Memory B cell (primary cell): ENCODE results near the gene ZEB1.
"Not testable (repeated sequence)": the region's sequence is repeated elsewhere in the genome, so short reads cannot be mapped to it uniquely, and the experiment has no call there.

Experiments
- ATAC-seq: fragments of 150-1000 bp; cut with Tn5 transposase; 2 replicates; pipeline ENCODE4 v1.10.0; 2021; ENCODE audit warnings: low read depth, mild to moderate bottlenecking, moderate library complexity
- DNase-seq, 2 donors: peaks; one replicate each; pipeline ENCODE4 v3.0.0; 2022; ENCODE audit warnings: low spot score in 2 of 2
- H3K27ac Mint-ChIP-seq: one replicate; pipeline ENCODE4 v1.8.0; 2022; ENCODE audit warnings: mild to moderate bottlenecking, moderate library complexity, mixed read lengths
- H3K27me3 Mint-ChIP-seq: one replicate; pipeline ENCODE4 v1.8.0; 2022; ENCODE audit warnings: mixed read lengths
- H3K36me3 Mint-ChIP-seq: one replicate; pipeline ENCODE4 v1.8.0; 2022; ENCODE audit warnings: mild to moderate bottlenecking, mixed read lengths
- H3K4me1 Mint-ChIP-seq: one replicate; pipeline ENCODE4 v1.8.0; 2022; ENCODE audit warnings: mixed read lengths
- H3K4me3 Mint-ChIP-seq: one replicate; pipeline ENCODE4 v1.8.0; 2022; ENCODE audit warnings: mild to moderate bottlenecking, moderate library complexity, mixed read lengths
- H3K9me3 Mint-ChIP-seq: one replicate; pipeline ENCODE4 v1.8.0; 2022; ENCODE audit warnings: mixed read lengths

ZEB1 gene

DNA sequence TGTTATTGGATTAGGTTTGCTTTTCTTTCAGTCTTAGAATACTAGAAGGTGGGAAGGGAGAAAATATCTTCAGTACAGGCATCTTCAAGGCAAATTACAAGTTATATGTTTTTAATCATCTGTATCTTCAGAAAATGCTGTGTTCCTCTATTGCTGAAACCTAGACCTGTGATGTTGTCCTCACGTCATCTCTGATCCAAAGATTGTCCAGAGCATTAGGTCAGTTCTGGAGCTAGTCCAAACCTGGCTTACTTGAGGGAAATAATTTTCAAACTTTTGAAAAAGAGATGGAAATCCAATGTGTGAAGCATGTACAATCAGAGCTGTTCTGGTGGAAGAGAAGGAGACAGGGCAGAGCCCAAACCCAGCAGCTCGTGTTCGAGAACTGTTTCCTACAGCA is 217.3 kb downstream of the ZEB1 start:
- peaks cover 1% of the 10 kb centered on the region for H3K27me3 Mint-ChIP-seq
- no peak overlapping the region for H3K4me3 Mint-ChIP-seq
- no peaks in the 10 kb centered on the region for H3K9me3 Mint-ChIP-seq
- ATAC-seq, result no peak
- no peak overlapping the region for H3K27ac Mint-ChIP-seq
- H3K36me3 Mint-ChIP-seq, result no peaks in the 10 kb centered on the region
- no peak for DNase-seq
- no peaks in the 10 kb centered on the region for H3K4me1 Mint-ChIP-seq

DNA sequence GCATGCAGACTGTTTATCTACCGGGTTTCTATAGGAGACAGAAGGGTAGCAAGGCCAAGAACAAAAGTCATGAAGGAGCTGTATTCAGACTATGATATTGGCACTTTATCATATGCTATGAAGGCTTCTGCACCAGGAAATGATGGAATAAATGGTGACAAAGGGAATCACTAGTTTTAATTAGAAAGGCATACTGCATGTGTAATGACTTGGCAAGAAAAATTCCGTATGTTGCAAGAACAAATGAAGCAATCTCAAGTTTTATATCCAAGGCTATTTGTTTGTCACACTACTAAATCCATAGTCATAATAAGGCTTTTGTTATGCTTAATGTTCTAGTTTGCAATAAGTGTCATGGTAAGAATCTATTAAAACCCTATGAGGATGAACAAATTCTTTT is 230.9 kb downstream of the ZEB1 start:
- Mint-ChIP-seq H3K27ac (no peak overlapping the region), H3K36me3 (no peaks in the 10 kb centered on the region), H3K4me1 (no peaks in the 10 kb centered on the region), H3K9me3 (peaks cover 4% of the 10 kb centered on the region), H3K27me3 (no peaks in the 10 kb centered on the region), H3K4me3 (no peak overlapping the region)
- DNase-seq, result no peak
- ATAC-seq, result no peak

DNA sequence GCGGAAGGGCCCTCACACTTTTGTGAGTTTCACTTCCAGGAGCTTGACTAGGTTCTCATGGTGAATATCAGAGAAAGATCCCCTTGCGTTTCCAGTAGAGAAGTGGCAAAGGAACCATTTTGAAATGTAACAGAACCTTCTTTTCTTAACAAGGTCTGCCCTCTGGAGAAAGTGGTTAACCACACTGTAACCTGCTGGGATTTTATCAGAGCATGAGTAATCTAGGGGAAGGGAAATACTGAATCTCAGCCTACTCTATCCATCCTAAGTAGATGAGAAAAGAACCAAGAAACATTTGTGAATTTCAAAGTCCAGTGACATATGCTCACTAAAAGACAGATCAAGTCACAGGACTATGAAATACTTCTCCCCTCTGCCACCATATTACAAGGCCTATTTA is 235.5 kb downstream of the ZEB1 start:
- Mint-ChIP-seq H3K27me3 (peaks cover 3% of the 10 kb centered on the region), H3K4me3 (no peak overlapping the region)

DNA sequence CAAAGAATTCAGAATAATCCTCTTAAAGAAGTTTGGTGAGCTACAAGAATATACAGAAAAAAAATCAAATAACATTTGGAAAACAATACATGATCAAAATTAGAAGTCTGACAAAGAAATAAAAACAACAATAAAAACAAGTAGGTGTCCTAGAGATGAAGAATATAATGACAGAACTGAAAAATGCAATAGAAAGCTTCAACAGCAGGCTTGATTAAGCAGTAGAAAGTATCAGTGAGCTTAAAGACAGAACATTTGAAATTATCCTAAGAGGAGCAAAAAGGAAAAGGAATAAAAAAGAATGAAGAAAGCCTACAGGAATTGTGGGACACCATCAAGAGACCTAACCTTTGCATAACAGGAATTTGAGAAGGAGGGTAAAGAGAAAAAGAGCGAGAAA is 238.8 kb downstream of the ZEB1 start:
- Mint-ChIP-seq H3K4me1 (no peaks in the 10 kb centered on the region), H3K27ac (no peak overlapping the region), H3K27me3 (peaks cover 3% of the 10 kb centered on the region), H3K36me3 (peaks cover 5% of the 10 kb centered on the region), H3K4me3 (no peak overlapping the region), H3K9me3 (peaks cover 27% of the 10 kb centered on the region)
- DNase-seq (no peak), ATAC-seq (no peak)

More for the DNA sequence above, 235.5 kb downstream of the ZEB1 start:
- H3K36me3 Mint-ChIP-seq, result peaks cover 5% of the 10 kb centered on the region
- DNase-seq (no peak), ATAC-seq (no peak)
- H3K9me3 Mint-ChIP-seq, result peaks cover 24% of the 10 kb centered on the region
- no peak overlapping the region for H3K27ac Mint-ChIP-seq
- no peaks in the 10 kb centered on the region for H3K4me1 Mint-ChIP-seq

DNA sequence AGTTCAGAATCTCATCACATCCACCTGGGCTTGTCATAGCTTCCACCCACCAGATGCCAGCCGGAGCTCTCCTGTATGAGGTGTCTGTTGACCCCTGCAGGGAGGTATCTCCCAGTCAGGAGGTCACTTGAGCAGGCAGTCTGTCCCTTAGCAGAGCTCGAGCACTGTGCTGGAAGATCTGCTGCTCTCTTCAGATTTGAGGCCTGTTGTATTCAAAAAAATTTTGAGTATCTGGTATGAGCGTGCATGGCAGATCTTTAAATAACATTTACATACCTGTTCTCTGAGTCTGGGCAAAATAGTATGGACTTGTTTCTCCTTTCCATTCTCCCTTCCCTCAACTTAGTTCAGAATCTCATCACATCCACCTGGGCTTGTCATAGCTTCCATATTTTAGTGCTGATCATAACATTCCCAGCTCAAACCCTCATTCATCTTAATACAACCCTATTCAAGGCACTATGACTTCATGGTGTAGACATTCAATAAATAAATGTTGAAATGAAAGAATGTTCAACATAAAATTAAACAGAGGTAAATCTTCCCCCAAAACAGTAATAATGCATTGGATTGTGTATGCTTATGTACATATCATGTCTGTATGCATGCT is 249.3 kb downstream of the ZEB1 start:
- ATAC-seq, H3K4me1 Mint-ChIP-seq, H3K27ac Mint-ChIP-seq, H3K4me3 Mint-ChIP-seq, H3K36me3 Mint-ChIP-seq, H3K9me3 Mint-ChIP-seq, DNase-seq: not testable (repeated sequence)
- H3K27me3 Mint-ChIP-seq, result peaks cover 12% of the 10 kb centered on the region

DNA sequence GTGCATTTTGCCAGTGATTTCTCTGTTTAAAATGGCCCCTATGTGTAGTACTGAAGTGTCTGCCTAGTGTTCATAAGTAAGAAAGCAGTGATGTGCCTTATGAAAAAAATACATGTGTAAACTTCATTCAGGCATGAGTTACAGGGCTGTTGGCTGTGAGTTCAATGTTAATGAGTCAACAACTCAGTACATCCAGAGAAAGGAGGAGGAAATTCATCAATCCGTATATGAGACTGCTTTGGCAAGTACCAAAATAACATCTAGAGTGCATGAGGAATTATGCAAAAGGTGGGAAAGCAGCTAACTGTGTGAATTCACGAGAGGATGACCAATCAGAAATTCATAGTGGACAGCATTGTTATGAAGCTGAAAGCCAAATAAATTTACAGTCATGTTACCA is 255.6 kb downstream of the ZEB1 start:
- ATAC-seq (no peak), DNase-seq (no peak)
- Mint-ChIP-seq H3K36me3 (peaks cover 2% of the 10 kb centered on the region), H3K4me3 (no peak overlapping the region), H3K27me3 (peaks cover 4% of the 10 kb centered on the region), H3K9me3 (peaks cover 9% of the 10 kb centered on the region), H3K4me1 (no peaks in the 10 kb centered on the region), H3K27ac (no peak overlapping the region)

DNA sequence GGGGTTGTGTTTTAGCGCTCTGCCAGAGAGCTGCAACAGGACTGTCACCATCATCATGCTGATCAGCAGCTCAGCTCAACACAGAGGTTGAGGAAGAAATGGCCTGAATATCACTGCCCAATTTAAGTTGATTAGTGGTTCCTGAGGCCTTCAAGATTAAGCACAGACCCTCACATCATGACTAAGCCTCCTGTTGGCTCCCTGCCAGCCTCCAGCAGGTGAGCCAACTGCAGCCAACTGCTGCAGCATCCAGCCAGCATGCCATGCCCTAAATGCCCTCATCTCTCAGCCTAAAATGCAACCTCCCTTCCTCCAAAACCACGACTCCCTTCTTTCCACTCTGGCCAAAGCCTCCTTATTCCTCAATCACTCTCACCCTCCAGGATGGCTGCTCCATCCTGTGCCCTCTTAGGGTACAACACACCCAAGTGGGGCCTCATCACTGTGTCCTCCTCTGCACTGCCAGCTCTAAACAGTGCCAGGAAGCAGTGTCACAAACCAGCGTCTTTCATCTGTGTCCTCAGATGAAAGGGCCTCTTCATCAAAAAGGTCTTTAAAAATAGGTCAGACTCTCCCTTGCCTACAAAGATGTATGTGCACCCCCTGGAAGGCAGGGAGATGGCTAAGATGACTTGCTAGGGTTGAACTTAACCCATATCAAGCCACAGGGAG is 259.3 kb downstream of the ZEB1 start:
- Mint-ChIP-seq H3K4me3 (no peak overlapping the region), H3K4me1 (no peaks in the 10 kb centered on the region), H3K27ac (no peak overlapping the region), H3K36me3 (peaks cover 2% of the 10 kb centered on the region), H3K27me3 (peaks cover 2% of the 10 kb centered on the region), H3K9me3 (peaks cover 9% of the 10 kb centered on the region)
- ATAC-seq (no peak), DNase-seq (no peak)

DNA sequence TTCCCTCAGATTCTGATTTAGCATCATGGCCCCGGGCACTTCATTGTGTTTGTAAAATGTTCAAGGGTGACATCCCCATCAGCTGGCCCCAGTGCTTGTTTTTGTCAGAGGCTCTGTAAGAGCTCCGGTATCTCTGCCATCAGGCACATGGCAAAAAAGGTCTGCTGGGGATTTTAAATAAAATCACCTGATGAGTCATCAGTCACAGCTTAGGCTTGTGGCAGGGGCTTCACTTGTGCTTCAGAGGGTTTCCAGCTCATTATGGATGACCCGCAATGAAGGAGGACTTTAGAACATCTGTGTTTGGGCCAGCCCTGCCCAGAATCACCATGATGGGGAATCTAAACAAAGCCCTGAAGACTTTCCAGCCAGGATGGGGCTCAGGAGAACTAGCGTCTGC is 259.9 kb downstream of the ZEB1 start:
- no peak for ATAC-seq
- Mint-ChIP-seq H3K4me1 (no peaks in the 10 kb centered on the region), H3K4me3 (no peak overlapping the region), H3K36me3 (peaks cover 2% of the 10 kb centered on the region), H3K9me3 (peaks cover 9% of the 10 kb centered on the region), H3K27me3 (peaks cover 6% of the 10 kb centered on the region), H3K27ac (no peak overlapping the region)
- no peak for DNase-seq
